GM13977 (cell line): Measurements from ENCODE around the gene FADS2.

Source experiments
- DNase-seq: peaks from one replicate; pipeline ENCODE4 v3.0.0; 2012; ENCODE audit warnings: low spot score
- in situ Hi-C: fragments of 300-500 bp; cut with MboI; formaldehyde crosslinking; loops from one replicate; pipeline ENCODE4 v1.12.0; 2022; ENCODE audit warnings: low sequenced_read_pairs, low pct_unique_long_range_greater_than_20kb, mixed read lengths, inconsistent platforms; ENCODE audit not compliant: unreplicated experiment
- TF ChIP-seq, protein P1 (sequence below): IDR thresholded peaks from 2 replicates; pipeline ENCODE4 v1.5.1; 2012; ENCODE audit warnings: mild to moderate bottlenecking, control low read depth; ENCODE audit not compliant: insufficient read depth; ENCODE audit errors: extremely low read depth, missing control alignments

Gene FADS2

DNA sequence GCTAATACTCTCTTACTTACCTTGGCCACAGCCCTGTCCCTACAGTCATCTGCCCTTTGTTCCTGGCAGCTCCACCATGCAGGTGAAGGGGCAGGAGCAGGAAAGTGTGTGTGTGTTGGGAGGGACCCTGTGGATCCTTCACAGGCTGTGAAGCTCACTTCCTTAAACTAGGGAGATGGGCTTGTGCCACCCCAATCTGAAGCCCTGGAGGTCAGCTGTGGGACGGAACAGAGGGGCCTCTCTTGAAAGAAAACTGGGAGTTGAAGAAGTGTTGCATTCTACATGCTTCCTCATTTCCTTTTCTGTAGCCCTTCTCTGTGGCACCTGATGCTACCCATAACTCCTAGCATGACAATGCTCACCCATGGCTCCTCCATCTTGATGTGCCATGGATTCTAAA, 23.0 kb upstream of the FADS2 start:
- TF ChIP-seq, protein P1, sequence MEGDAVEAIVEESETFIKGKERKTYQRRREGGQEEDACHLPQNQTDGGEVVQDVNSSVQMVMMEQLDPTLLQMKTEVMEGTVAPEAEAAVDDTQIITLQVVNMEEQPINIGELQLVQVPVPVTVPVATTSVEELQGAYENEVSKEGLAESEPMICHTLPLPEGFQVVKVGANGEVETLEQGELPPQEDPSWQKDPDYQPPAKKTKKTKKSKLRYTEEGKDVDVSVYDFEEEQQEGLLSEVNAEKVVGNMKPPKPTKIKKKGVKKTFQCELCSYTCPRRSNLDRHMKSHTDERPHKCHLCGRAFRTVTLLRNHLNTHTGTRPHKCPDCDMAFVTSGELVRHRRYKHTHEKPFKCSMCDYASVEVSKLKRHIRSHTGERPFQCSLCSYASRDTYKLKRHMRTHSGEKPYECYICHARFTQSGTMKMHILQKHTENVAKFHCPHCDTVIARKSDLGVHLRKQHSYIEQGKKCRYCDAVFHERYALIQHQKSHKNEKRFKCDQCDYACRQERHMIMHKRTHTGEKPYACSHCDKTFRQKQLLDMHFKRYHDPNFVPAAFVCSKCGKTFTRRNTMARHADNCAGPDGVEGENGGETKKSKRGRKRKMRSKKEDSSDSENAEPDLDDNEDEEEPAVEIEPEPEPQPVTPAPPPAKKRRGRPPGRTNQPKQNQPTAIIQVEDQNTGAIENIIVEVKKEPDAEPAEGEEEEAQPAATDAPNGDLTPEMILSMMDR, result no peak
- in situ Hi-C loops, result no loop called here
- DNase-seq, result no peak

DNA sequence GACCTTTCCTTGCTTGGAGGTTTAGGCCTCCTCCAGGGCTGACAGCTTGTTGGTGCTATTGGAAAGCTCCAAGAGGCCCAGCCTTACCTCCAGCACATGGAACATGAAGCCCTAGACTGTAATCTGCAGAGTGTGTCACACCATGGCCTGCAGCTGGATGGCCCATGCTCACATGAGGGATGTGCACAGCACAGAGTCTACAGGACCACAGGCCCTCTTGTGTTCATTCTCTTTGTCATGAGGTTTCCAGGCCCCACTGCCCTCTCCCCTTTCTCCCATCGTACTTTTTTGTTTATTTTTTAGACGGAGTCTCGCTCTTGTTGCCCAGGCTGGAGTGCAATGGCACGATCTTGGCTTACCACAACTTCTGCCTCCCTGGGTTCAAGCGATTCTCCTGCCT, 21.3 kb upstream of the FADS2 start:
- in situ Hi-C loops, result no loop called here
- no peak for DNase-seq
- TF ChIP-seq, protein P1, result no peak

DNA sequence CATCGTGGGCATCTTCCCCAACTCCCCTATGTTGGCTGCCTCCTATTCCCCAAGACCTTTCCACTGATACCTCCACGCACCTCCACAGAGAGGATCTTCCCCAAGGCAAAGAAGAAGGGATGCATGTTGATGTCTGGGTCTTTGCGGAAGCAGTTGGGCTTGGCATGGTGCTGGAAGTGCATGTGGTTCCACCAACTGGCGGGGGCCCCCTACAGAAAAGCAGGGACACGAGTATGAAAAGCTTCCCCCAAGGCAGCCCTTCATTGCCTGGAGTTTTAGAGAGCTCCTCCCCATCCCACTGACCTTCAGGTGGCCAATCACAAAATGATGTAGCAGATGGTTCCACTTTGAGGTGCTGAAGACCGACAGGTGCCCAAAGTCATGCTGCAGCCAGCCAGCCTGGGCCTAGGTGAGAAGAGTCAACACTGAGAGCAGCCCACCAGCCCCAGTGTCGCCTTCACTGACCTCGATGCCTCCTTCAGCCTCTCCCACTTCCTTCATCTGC, 17.4 kb upstream of the FADS2 start:
- no peak for DNase-seq
- TF ChIP-seq, protein P1, result no peak
- in situ Hi-C loops, result no loop called here

DNA sequence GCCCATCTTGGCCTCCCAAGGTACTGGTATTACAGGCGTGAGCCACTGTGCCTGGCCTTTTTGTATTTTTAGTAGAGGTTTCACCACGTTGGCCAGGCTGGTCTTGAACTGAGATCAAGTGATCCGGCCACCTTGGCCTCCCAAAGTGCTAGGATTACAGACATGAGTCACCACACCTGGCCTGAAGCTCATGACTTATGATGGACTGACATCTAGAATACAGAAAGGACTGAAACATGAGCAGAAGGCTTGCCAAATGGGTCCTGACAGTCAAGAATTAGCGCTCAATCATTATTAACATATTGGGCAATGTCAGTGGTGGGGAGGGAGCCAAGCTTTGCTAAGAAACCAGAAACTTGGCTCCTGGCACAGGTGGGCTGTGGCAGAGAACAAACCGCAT, 16.3 kb upstream of the FADS2 start:
- DNase-seq, result no peak
- in situ Hi-C loops, result no loop called here
- TF ChIP-seq, protein P1, result no peak

DNA sequence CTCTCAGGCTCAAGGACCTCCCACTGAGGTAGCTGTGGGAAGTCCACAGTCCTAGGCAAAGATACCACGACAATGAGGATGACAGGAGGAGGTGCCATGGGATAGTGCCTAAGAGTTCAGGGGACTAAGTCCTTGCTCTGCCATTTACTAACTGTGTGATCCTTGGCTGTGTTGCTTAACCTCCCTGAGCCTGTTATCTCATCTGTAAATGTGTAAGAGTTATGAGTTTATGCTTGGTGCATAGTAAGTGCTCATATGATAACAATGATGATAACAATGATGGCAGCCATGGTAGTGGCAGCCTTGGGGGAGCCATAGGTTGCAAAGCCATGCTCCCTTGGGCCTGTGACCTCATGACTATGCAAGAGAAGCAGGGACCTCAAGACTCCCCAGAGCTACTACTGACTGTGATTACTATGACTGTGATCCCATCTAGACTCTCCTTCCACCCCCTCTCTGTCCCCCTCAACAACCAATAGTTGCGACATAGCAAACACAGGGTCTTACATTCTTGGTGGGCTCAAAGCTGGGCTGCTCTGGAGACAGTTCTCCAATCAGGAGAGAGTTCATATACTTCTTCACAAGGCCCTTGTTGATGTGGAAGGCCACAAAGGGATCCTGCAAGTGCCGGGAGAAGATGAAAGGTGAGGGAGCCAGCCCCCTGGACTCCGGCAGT, 15.2 kb upstream of the FADS2 start:
- DNase-seq, result no peak
- TF ChIP-seq, protein P1, result no peak
- in situ Hi-C loops, result no loop called here

DNA sequence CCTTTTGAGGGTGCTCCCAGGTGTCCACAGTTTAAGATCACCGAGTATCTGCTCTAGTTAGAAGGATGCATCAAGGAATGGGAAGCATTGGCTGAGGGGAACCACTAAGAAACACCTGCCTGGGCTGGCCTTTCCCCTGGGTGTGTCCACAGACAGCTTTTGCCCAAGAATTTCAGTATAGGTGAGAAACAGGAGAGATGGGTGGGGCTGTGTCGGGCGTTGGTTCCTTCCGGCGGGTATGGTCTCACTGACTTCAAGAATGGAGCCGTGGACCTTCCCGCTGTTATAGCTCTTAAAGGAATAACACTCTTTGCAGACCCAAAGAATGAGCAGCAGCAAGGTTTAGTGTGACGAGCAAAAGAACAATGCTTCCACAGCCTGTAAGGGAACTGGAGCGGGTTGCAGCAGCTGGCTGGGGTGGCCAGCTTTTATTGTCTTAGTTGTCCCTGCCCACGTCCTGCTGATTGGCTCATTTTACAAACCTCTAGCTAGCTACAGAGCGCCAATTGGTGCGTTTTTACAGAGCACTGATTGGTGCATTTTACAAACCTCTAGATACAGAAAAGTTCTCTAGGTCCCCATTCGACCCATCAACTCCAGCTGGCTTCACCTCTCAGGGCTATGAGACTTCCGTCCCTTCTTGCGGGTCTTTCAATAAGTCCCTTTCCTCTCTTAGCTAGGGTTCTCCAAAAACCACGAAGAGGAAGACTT, 13.7 kb upstream of the FADS2 start:
- TF ChIP-seq, protein P1, result no peak
- DNase-seq, result no peak
- in situ Hi-C loops, result no loop called here
